Measurements from ENCODE around the gene ARL15.
"Not testable (repeated sequence)": the region's sequence is repeated elsewhere in the genome, so short reads cannot be mapped to it uniquely, and the experiment has no call there.

Gene ARL15

GRCh38 chr5:53985796-53986195 lies 324.6 kb downstream of the ARL15 start:
- DNase-seq (ENCODE audit: low read depth in 2 of 2) = no peak

- DNase-seq (ENCODE audit: low read depth in 2 of 2) = no peak
These were observed 325.4 kb downstream of the ARL15 start for GRCh38 chr5:53984971-53985370.

GRCh38 chr5:53983568-53984460 lies 326.6 kb downstream of the ARL15 start:
- no peak for DNase-seq (ENCODE audit: low read depth in 2 of 2)

GRCh38 chr5:53982319-53982718 lies 328.1 kb downstream of the ARL15 start:
- DNase-seq (ENCODE audit: low read depth in 2 of 2) = not testable (repeated sequence)

- no peak for DNase-seq (ENCODE audit: low read depth in 2 of 2)
These were observed 330.3 kb downstream of the ARL15 start for GRCh38 chr5:53980061-53980460.

GRCh38 chr5:53974021-53974420 lies 336.4 kb downstream of the ARL15 start:
- no peak for DNase-seq (ENCODE audit: low read depth in 2 of 2)

- DNase-seq (ENCODE audit: low read depth in 2 of 2) = no peak
These were observed 338.1 kb downstream of the ARL15 start for GRCh38 chr5:53972314-53972713.

GRCh38 chr5:53971551-53971950 lies 338.8 kb downstream of the ARL15 start:
- DNase-seq (ENCODE audit: low read depth in 2 of 2) = no peak

GRCh38 chr5:53971131-53971530 lies 339.2 kb downstream of the ARL15 start:
- no peak for DNase-seq (ENCODE audit: low read depth in 2 of 2)

- no peak for DNase-seq (ENCODE audit: low read depth in 2 of 2)
These were observed 339.9 kb downstream of the ARL15 start for GRCh38 chr5:53970475-53970874.

GRCh38 chr5:53969176-53969730 lies 341.1 kb downstream of the ARL15 start:
- no peak for DNase-seq (ENCODE audit: low read depth in 2 of 2)

- DNase-seq (ENCODE audit: low read depth in 2 of 2) = no peak
These were observed 344.9 kb downstream of the ARL15 start for GRCh38 chr5:53965459-53965858.

- no peak for DNase-seq (ENCODE audit: low read depth in 2 of 2)
These were observed 346.4 kb downstream of the ARL15 start for GRCh38 chr5:53963958-53964357.

- DNase-seq (ENCODE audit: low read depth in 2 of 2) = no peak
These were observed 348.1 kb downstream of the ARL15 start for GRCh38 chr5:53962306-53962705.

- DNase-seq (ENCODE audit: low read depth in 2 of 2) = no peak
These were observed 353.7 kb downstream of the ARL15 start for GRCh38 chr5:53956632-53957031.

- DNase-seq (ENCODE audit: low read depth in 2 of 2) = no peak
These were observed 354.2 kb downstream of the ARL15 start for GRCh38 chr5:53956196-53956595.

GRCh38 chr5:53950621-53951020 lies 359.8 kb downstream of the ARL15 start:
- no peak for DNase-seq (ENCODE audit: low read depth in 2 of 2)

- DNase-seq (ENCODE audit: low read depth in 2 of 2) = no peak
These were observed 361.8 kb downstream of the ARL15 start for GRCh38 chr5:53948598-53948997.

GRCh38 chr5:53946405-53947100 lies 363.8 kb downstream of the ARL15 start:
- DNase-seq (ENCODE audit: low read depth in 2 of 2) = no peak

GRCh38 chr5:53944981-53945380 lies 365.4 kb downstream of the ARL15 start:
- DNase-seq (ENCODE audit: low read depth in 2 of 2) = no peak

- DNase-seq (ENCODE audit: low read depth in 2 of 2) = no peak
These were observed 366.4 kb downstream of the ARL15 start for GRCh38 chr5:53943938-53944337.

GRCh38 chr5:53942724-53943123 lies 367.6 kb downstream of the ARL15 start:
- DNase-seq (ENCODE audit: low read depth in 2 of 2) = no peak

GRCh38 chr5:53940921-53941320 lies 369.5 kb downstream of the ARL15 start:
- no peak for DNase-seq (ENCODE audit: low read depth in 2 of 2)

All from stimulated activated CD8-positive, alpha-beta memory T cell treated with anti-CD3 and anti-CD28 coated beads, Interleukin-2, amount 100 ng/mL, for 1 hour (primary cell).